MCF 10A (cell line): ENCODE data around the gene DLG2. TPM values are rescaled to one million over a fixed set of nuclear protein-coding genes. Genes with fewer than 3 reads are reported as not detected.
A peak's percentile ranks its signal among the peaks of the same experiment; 100 is the strongest.

Experiments
- BruUV-seq: library from RNA; stranded (reverse); fragments of 400-500 nt; replicated peaks from 2 replicates; lab custom pipeline; 2021; lab: Mats Ljungman, UMichigan
- CTCF ChIA-PET: fragments of 300-600 bp; sonication (Branson Sonifier 250); formaldehyde crosslinking; extraction: SDS; loops from one replicate; lab custom pipeline; 2021; ENCODE audit warnings: antibody characterized with exemption, inconsistent platforms; lab: Yijun Ruan, JAX
- POLR2A ChIA-PET: fragments of 300-600, 350-650 bp; sonication (Branson Sonifier 250); formaldehyde crosslinking; extraction: SDS; loops from one replicate; lab custom pipeline; 2020; ENCODE audit warnings: antibody characterized with exemption, inconsistent platforms; lab: Yijun Ruan, JAX
- DNase-seq: peaks from one replicate; pipeline ENCODE4 v3.0.0-alpha.2; 2018; ENCODE audit not compliant: unreplicated experiment
- H3K27ac Mint-ChIP-seq: one replicate; pipeline ENCODE4 v1.8.0; 2022; ENCODE audit warnings: mild to moderate bottlenecking, low read depth, mixed read lengths; ENCODE audit not compliant: unreplicated experiment
- H3K27me3 Mint-ChIP-seq: one replicate; pipeline ENCODE4 v1.8.0; 2022; ENCODE audit warnings: mixed read lengths; ENCODE audit not compliant: insufficient read depth, unreplicated experiment
- H3K36me3 Mint-ChIP-seq: one replicate; pipeline ENCODE4 v1.8.0; 2022; ENCODE audit warnings: mild to moderate bottlenecking, moderate library complexity, mixed read lengths; ENCODE audit not compliant: insufficient read depth, unreplicated experiment
- H3K4me1 Mint-ChIP-seq: one replicate; pipeline ENCODE4 v1.8.0; 2022; ENCODE audit warnings: mixed read lengths; ENCODE audit not compliant: insufficient read depth, unreplicated experiment
- H3K4me3 Mint-ChIP-seq: one replicate; pipeline ENCODE4 v1.8.0; 2022; ENCODE audit warnings: mild to moderate bottlenecking, moderate library complexity, mixed read lengths; ENCODE audit not compliant: unreplicated experiment
- H3K9me3 Mint-ChIP-seq: one replicate; pipeline ENCODE4 v1.8.0; 2022; ENCODE audit warnings: mixed read lengths; ENCODE audit not compliant: unreplicated experiment
- intact Hi-C: fragments of 100-400 bp; cut with micrococcal nuclease; formaldehyde crosslinking; loops from 2 replicates; pipeline ENCODE4 v1.14.1; 2022
- total RNA-seq: library from RNA; stranded (reverse); gene quantifications from 2 replicates; pipeline ENCODE4 v1.2.3, GENCODE V29; 2022
- TF ChIP-seq, protein P1 (sequence below): fragments of 200-600 bp; IDR thresholded peaks from one replicate; pipeline ENCODE4 v1.8.0; 2022; ENCODE audit warnings: antibody characterized with exemption, mild to moderate bottlenecking; ENCODE audit not compliant: unreplicated experiment

Gene DLG2
- total RNA-seq, 1 experiment from 2014 or later = 0.26 TPM

DNA sequence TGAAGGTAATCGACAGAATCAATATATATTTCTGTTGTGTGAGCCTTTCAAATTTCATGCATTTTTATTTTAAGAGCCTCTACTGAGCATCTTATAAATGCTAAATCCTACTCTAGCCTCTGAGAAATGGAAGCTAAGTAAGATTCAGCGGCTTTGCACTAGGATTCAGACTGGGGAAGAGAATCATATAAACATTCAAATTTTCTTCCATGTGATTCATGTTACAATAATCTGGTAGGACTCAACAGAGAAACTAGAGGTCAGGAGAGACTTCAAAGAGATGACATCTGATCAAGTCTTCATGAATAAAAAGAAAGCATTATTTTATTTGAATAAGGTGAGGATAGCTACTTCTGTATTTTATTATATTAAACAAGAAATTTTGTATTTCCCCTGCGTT lies 538.9 kb downstream of the DLG2 start:
- no TSS peak for BruUV-seq
- ChIA-PET CTCF (no interaction called here), POLR2A (no interaction called here)
- Mint-ChIP-seq H3K4me3 (no peak overlapping the region), H3K27me3 (no peaks in the 10 kb centered on the region), H3K27ac (no peak overlapping the region), H3K36me3 (no peaks in the 10 kb centered on the region), H3K9me3 (peaks cover 13% of the 10 kb centered on the region), H3K4me1 (no peaks in the 10 kb centered on the region)
- no peak for DNase-seq
- intact Hi-C loops = no loop called here
- TF ChIP-seq, protein P1, sequence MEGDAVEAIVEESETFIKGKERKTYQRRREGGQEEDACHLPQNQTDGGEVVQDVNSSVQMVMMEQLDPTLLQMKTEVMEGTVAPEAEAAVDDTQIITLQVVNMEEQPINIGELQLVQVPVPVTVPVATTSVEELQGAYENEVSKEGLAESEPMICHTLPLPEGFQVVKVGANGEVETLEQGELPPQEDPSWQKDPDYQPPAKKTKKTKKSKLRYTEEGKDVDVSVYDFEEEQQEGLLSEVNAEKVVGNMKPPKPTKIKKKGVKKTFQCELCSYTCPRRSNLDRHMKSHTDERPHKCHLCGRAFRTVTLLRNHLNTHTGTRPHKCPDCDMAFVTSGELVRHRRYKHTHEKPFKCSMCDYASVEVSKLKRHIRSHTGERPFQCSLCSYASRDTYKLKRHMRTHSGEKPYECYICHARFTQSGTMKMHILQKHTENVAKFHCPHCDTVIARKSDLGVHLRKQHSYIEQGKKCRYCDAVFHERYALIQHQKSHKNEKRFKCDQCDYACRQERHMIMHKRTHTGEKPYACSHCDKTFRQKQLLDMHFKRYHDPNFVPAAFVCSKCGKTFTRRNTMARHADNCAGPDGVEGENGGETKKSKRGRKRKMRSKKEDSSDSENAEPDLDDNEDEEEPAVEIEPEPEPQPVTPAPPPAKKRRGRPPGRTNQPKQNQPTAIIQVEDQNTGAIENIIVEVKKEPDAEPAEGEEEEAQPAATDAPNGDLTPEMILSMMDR = no peak

DNA sequence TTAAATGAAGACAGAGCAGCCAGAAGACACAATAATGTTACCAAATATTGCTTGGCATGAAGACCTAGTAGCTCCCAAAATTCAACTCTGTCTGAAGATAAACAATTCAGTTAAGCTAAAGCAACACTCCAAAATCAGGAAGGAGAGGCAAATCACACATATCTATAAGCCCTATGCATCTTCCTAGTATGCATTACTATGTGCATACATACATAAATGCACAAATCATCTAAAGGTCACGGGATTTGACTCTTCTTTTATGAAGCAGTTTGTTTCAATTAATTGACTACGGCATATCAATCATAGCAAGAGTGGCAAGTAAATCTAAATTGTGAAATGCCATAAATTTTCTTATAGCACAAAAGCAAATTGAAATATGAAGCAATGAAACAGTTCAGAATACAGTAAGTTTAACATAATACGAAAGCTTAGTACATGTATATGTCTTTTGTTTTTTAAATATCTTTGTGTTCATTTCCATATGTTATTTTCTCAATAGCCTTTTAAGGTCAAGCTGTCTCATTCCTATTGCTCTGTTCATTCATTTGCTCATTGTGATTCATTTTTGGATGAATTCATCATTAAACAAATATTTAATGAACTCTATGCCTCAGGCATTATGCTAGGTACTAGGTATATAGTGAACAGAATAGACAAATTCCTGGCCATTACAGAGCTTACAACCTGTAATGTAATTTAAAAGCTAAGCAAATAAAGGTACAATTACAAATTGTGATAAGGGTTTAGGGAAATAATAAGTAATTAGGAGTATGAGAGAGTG lies 540.5 kb downstream of the DLG2 start:
- intact Hi-C loops = no loop called here
- Mint-ChIP-seq H3K4me1 (no peaks in the 10 kb centered on the region), H3K9me3 (peaks cover 10% of the 10 kb centered on the region), H3K36me3 (no peaks in the 10 kb centered on the region), H3K27ac (no peak overlapping the region), H3K27me3 (no peaks in the 10 kb centered on the region), H3K4me3 (no peak overlapping the region)
- DNase-seq = no peak
- POLR2A ChIA-PET = no interaction called here
- CTCF ChIA-PET = no interaction called here
- no TSS peak for BruUV-seq
- TF ChIP-seq, protein P1 = no peak

DNA sequence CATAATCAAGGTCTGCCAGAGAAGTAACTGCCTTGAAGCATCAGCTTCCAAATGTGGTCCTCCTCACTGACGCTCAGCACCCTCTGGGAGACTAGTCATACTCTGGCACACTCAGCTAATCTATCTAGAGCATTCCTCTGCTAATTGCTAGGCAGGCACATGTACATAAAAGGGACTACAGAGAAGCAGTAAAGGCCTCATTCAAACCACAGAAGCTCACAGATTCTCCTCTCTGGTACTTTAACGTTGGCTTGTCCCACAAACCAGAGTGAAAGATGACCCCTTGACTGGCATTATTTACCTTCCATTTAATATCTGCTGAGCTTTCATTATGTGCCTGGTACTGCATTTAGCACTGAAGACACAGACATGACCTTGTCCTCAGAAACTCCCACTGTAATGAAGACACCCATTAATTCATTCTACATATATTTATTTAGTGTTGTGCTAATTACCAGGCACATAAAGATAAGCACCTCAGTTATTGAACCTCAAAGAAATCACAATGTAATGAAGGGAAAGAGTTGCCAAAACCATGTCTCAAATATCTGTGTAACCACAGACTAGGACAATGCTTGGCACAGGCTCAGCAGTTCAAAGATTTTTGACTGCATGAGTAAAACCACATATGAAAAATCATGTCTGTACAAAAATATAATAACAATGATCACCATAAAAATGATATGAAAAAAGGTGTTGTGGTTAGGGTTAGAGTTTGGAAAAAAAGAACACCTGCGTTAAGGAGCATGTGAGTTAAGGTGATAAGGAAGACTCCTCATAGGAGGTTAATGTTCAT lies 550.4 kb downstream of the DLG2 start:
- TF ChIP-seq, protein P1 = no peak
- ChIA-PET CTCF (no interaction called here), POLR2A (no interaction called here)
- Mint-ChIP-seq H3K4me3 (no peak overlapping the region), H3K36me3 (no peaks in the 10 kb centered on the region), H3K9me3 (no peaks in the 10 kb centered on the region), H3K27me3 (peaks cover 28% of the 10 kb centered on the region), H3K4me1 (peaks cover 7% of the 10 kb centered on the region), H3K27ac (no peak overlapping the region)
- DNase-seq = peak; percentile 29
- no TSS peak for BruUV-seq
- intact Hi-C loops = no loop called here

DNA sequence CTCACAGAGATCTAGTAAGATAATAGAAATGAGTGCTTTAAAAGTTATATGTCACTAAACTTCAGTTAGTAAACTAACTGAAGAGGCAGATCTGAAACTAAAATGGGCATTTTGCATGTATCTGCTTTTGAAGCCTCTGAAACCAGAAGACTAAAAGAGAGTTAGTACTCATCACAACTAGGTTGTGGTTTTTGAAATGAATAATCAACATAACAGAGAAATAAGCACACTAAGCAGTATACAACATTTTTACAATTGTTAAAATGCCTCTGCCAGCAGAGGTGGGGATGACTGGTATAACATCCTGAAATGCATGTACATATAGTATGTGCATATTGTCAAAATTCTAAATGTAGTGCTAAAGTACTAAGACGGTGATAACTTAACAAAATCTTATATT lies 564.5 kb downstream of the DLG2 start:
- no peak overlapping the region for H3K4me3 Mint-ChIP-seq
- H3K27ac Mint-ChIP-seq = no peak overlapping the region
- ChIA-PET CTCF (no interaction called here), POLR2A (no interaction called here)
- no TSS peak for BruUV-seq
- no peak for DNase-seq
- no peaks in the 10 kb centered on the region for H3K9me3 Mint-ChIP-seq
- no peaks in the 10 kb centered on the region for H3K4me1 Mint-ChIP-seq
- TF ChIP-seq, protein P1 = no peak
- H3K27me3 Mint-ChIP-seq = peaks cover 52% of the 10 kb centered on the region
- no peaks in the 10 kb centered on the region for H3K36me3 Mint-ChIP-seq
- intact Hi-C loops = no loop called here
